ENCODE data around the gene LEP.
"Not testable (repeated sequence)": the region's sequence is repeated elsewhere in the genome, so short reads cannot be mapped to it uniquely, and the experiment has no call there.

Gene LEP

GRCh38 chr7:128275681-128276080, 34.6 kb downstream of the LEP start:
- no peak for DNase-seq

GRCh38 chr7:128278366-128278765, 37.3 kb downstream of the LEP start:
- DNase-seq = no peak

GRCh38 chr7:128279124-128279713, 38.1 kb downstream of the LEP start:
- no peak for DNase-seq

GRCh38 chr7:128280451-128280850, 39.4 kb downstream of the LEP start:
- DNase-seq = not testable (repeated sequence)

GRCh38 chr7:128281605-128282380, 40.7 kb downstream of the LEP start:
- no peak for DNase-seq

GRCh38 chr7:128284102-128284501, 43.0 kb downstream of the LEP start:
- no peak for DNase-seq

GRCh38 chr7:128287556-128287955, 46.5 kb downstream of the LEP start:
- DNase-seq = no peak

GRCh38 chr7:128298004-128298403, 56.9 kb downstream of the LEP start:
- not testable (repeated sequence) for DNase-seq

- no peak for DNase-seq
Observed at GRCh38 chr7:128299109-128299607, 58.1 kb downstream of the LEP start.

GRCh38 chr7:128302139-128302538, 61.1 kb downstream of the LEP start:
- DNase-seq = no peak

GRCh38 chr7:128303133-128303532, 62.1 kb downstream of the LEP start:
- DNase-seq = no peak

GRCh38 chr7:128303643-128304042, 62.6 kb downstream of the LEP start:
- no peak for DNase-seq

- DNase-seq = no peak
Observed at GRCh38 chr7:128304212-128304611, 63.1 kb downstream of the LEP start.

GRCh38 chr7:128307061-128307460, 66.0 kb downstream of the LEP start:
- no peak for DNase-seq

Data from stimulated activated CD4-positive, alpha-beta T cell treated with anti-CD3 and anti-CD28 coated beads, Interleukin-4, amount 100 ng/mL, for 4 hours (primary cell).